ENCODE results near the gene ALPK3.

DNA sequence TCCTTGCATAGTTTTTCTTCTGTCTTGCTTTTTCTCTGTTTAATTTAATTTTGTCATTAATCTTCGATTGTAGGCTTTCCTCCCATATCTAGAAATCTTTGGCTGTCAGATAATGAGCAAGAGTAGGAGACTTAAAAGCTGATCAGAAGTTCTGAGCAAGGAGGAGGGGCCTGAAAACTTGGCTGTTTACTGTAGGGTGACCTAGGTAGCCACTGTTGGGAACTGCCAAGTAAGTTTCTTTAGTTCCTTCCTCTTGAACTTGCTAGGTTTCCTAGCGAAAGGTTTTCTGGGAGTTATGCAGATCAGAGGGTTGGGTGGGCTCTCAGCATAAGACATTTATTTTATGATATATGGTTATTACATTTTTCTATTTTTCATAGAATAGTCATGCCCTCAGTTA is 14.5 kb downstream of the ALPK3 start:
- TF ChIP-seq, protein P1, sequence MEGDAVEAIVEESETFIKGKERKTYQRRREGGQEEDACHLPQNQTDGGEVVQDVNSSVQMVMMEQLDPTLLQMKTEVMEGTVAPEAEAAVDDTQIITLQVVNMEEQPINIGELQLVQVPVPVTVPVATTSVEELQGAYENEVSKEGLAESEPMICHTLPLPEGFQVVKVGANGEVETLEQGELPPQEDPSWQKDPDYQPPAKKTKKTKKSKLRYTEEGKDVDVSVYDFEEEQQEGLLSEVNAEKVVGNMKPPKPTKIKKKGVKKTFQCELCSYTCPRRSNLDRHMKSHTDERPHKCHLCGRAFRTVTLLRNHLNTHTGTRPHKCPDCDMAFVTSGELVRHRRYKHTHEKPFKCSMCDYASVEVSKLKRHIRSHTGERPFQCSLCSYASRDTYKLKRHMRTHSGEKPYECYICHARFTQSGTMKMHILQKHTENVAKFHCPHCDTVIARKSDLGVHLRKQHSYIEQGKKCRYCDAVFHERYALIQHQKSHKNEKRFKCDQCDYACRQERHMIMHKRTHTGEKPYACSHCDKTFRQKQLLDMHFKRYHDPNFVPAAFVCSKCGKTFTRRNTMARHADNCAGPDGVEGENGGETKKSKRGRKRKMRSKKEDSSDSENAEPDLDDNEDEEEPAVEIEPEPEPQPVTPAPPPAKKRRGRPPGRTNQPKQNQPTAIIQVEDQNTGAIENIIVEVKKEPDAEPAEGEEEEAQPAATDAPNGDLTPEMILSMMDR (IDR thresholded peaks at IDR 0.05), result no peak
- TF ChIP-seq EP300 (IDR thresholded peaks at IDR 0.05) (no peak), POLR2A (IDR thresholded peaks at IDR 0.05) (no peak), POLR2AphosphoS5 (IDR thresholded peaks at IDR 0.05) (no peak)
